Endothelial cell of umbilical vein (primary cell): ENCODE data around the gene KCNK1. TPM values are rescaled to one million over a fixed set of nuclear protein-coding genes. Genes with fewer than 3 reads are reported as not detected.

Experiments used
- BruUV-seq: library from RNA; stranded (reverse); fragments of 400-500 nt; replicated peaks from 2 replicates; lab custom pipeline; 2021; lab: Mats Ljungman, UMichigan
- CTCF ChIA-PET: fragments of 300-600, 350-600 bp; sonication (Branson Sonifier 250); formaldehyde crosslinking; loops from one replicate; lab custom pipeline; 2021; ENCODE audit warnings: antibody characterized with exemption, inconsistent platforms; lab: Charles Lee
- POLR2A ChIA-PET: fragments of 300-600, 350-600 bp; sonication (Branson Sonifier 250); formaldehyde crosslinking; loops from one replicate; lab custom pipeline; 2021; ENCODE audit warnings: antibody characterized with exemption, inconsistent platforms; lab: Charles Lee
- DNase-seq: peaks from one replicate; pipeline ENCODE4 v3.0.0-alpha.2; 2011; ENCODE audit warnings: low read depth, low spot score
- FAIRE-seq: peaks from 2 replicates; lab custom pipeline; 2011; peaks lifted over from hg19 to GRCh38; lab: Jason Lieb, UNC
- H2AFZ ChIP-seq: 2 replicates; pipeline ENCODE4 v1.6.0; 2012; ENCODE audit warnings: low read depth, low read length, control low read depth, inconsistent platforms
- H3K27ac ChIP-seq: 2 replicates; pipeline ENCODE4 v1.5.1; 2011; ENCODE audit warnings: low read depth, mild to moderate bottlenecking, control low read depth, low read length, moderate library complexity; ENCODE audit not compliant: insufficient read depth
- H3K27me3 ChIP-seq, 2 experiments: 2 replicates each; pipeline versions ENCODE4 v1.6.0 to v1.6.1; 2011; ENCODE audit warnings: low read length in 2 of 2, mixed read lengths in 1 of 2; ENCODE audit not compliant: control insufficient read depth in 2 of 2, insufficient read depth in 2 of 2
- H3K36me3 ChIP-seq, 2 experiments: 2 replicates in 1 of 2; 3 replicates in 1 of 2; pipeline ENCODE4 v1.5.1; 2011; ENCODE audit warnings: low read length in 2 of 2, mild to moderate bottlenecking in 1 of 2, moderate library complexity in 1 of 2; ENCODE audit not compliant: control insufficient read depth in 2 of 2, insufficient read depth in 2 of 2; ENCODE audit errors: extremely low read depth in 1 of 2
- H3K4me1 ChIP-seq: 3 replicates; pipeline ENCODE4 v1.5.1; 2011; ENCODE audit warnings: mild to moderate bottlenecking, low read length; ENCODE audit not compliant: control insufficient read depth, insufficient read depth; ENCODE audit errors: extremely low read depth
- H3K4me2 ChIP-seq: 2 replicates; pipeline ENCODE4 v1.6.1; 2011; ENCODE audit warnings: low read length, control low read depth, mixed read lengths; ENCODE audit not compliant: insufficient read depth
- H3K4me3 ChIP-seq, 3 experiments: fragments of 200-600 bp in 1 of 3; sonication (generic), shearing (Covaris generic) in 1 of 3; replicated peaks in 1 of 3; 2 replicates each; pipeline ENCODE4 v1.5.1; 2011 to 2016; ENCODE audit warnings: control low read depth in 3 of 3, low read length in 3 of 3, mild to moderate bottlenecking in 2 of 3, inconsistent platforms in 1 of 3, low read depth in 1 of 3, moderate library complexity in 1 of 3; ENCODE audit not compliant: insufficient read depth in 1 of 3
- H3K79me2 ChIP-seq: 2 replicates; pipeline ENCODE4 v1.6.0; 2012; ENCODE audit warnings: low read length, inconsistent platforms; ENCODE audit not compliant: control insufficient read depth, insufficient read depth
- H3K9ac ChIP-seq: replicated peaks from 2 replicates; pipeline ENCODE3; 2011; ENCODE audit warnings: low read length, control low read depth; ENCODE audit not compliant: insufficient read depth; ENCODE audit errors: extremely low read depth
- H3K9me1 ChIP-seq: replicated peaks from 3 replicates; pipeline ENCODE4 v1.6.0; 2011; ENCODE audit warnings: mild to moderate bottlenecking, low read length; ENCODE audit not compliant: control insufficient read depth, insufficient read depth; ENCODE audit errors: extremely low read depth
- H3K9me3 ChIP-seq: replicated peaks from 2 replicates; pipeline ENCODE4 v1.5.1; 2012; ENCODE audit warnings: low read length, inconsistent platforms; ENCODE audit not compliant: control insufficient read depth, insufficient read depth
- H4K20me1 ChIP-seq: replicated peaks from 2 replicates; pipeline ENCODE3; 2011; ENCODE audit warnings: mild to moderate bottlenecking, low read length; ENCODE audit not compliant: control insufficient read depth, insufficient read depth; ENCODE audit errors: extremely low read depth
- CTCF ChIP-seq, 2 donors: IDR thresholded peaks; 1 replicate in 1 of 2; 2 replicates in 1 of 2; pipeline ENCODE4 v1.5.1; 2011; ENCODE audit warnings: low read length in 2 of 2, mild to moderate bottlenecking in 2 of 2, moderate library complexity in 2 of 2, control low read depth in 1 of 2, inconsistent platforms in 1 of 2, low read depth in 1 of 2; ENCODE audit not compliant: insufficient read depth in 1 of 2; ENCODE audit errors: extremely low read depth in 1 of 2
- EZH2 ChIP-seq: IDR thresholded peaks from 2 replicates; pipeline ENCODE4 v1.6.1; 2012; ENCODE audit warnings: borderline replicate concordance, low read depth, mild to moderate bottlenecking, moderate library complexity, low read length, inconsistent platforms; ENCODE audit not compliant: severe bottlenecking
- FOS ChIP-seq: IDR thresholded peaks from 2 replicates; pipeline ENCODE4 v1.6.1; 2011; ENCODE audit warnings: mild to moderate bottlenecking, low read length, moderate library complexity, borderline replicate concordance; ENCODE audit not compliant: insufficient read depth
- GATA2 ChIP-seq: IDR thresholded peaks from 2 replicates; pipeline ENCODE4 v1.7.0; 2011; ENCODE audit warnings: low read depth, mild to moderate bottlenecking, moderate library complexity, mixed read lengths, low read length; ENCODE audit not compliant: insufficient read length, insufficient read depth
- JUN ChIP-seq: IDR thresholded peaks from 2 replicates; pipeline ENCODE4 v1.6.1; 2011; ENCODE audit warnings: borderline replicate concordance, low read depth; ENCODE audit not compliant: insufficient read length, insufficient read depth
- MAX ChIP-seq: IDR thresholded peaks from 2 replicates; pipeline ENCODE4 v1.6.1; 2011; ENCODE audit not compliant: insufficient read depth, insufficient read length
- MYC ChIP-seq: IDR thresholded peaks from one replicate; pipeline ENCODE4 v1.6.1; 2011; ENCODE audit warnings: mild to moderate bottlenecking, low read depth, low read length
- POLR2A ChIP-seq: IDR thresholded peaks from 2 replicates; pipeline ENCODE4 v1.6.1; 2012; ENCODE audit warnings: low read depth, mild to moderate bottlenecking, control low read depth, low read length
- POLR2AphosphoS5 ChIP-seq: IDR thresholded peaks from 2 replicates; pipeline ENCODE4 v1.6.1; 2012; ENCODE audit warnings: low read depth, mild to moderate bottlenecking, control low read depth, low read length, moderate library complexity; ENCODE audit not compliant: insufficient read depth
- dilution Hi-C: fragments of 300-500 bp; cut with MboI; formaldehyde crosslinking; loops from one replicate; pipeline ENCODE4 v1.15.0; 2019; ENCODE audit warnings: low sequenced_read_pairs; ENCODE audit not compliant: extremely low pct_ligation_motif_present
- intact Hi-C: fragments of 100-400 bp; cut with micrococcal nuclease; formaldehyde crosslinking; loops from one replicate; pipeline ENCODE4 v1.10.0; 2022
- polyA plus RNA-seq, 4 experiments: library from polyadenylated mRNA; depleted of rRNA in 3 of 4; stranded (reverse) in 3 of 4; unstranded in 1 of 4; fragments of >200 nt; gene quantifications; 2 replicates each; pipeline versions ENCODE4 v1.2.1 to v1.2.3, GENCODE V29; 2011 to 2012; ENCODE audit warnings: missing spikeins in 1 of 4
- total RNA-seq: library from RNA; stranded (reverse); gene quantifications from 2 replicates; pipeline ENCODE4 v1.2.3, GENCODE V29; 2021

The KCNK1 gene
- total and polyA plus RNA-seq, 2 donors (not counting 3 experiments of a cell fraction or from before 2014, with no cell fraction given): 0.83 to 2.8 TPM

GRCh38 chr1:233675446-233675845, 61.5 kb downstream of the KCNK1 start:
- FAIRE-seq: no peak
- H3K9me1 ChIP-seq: no peaks in the 10 kb centered on the region
- ChIA-PET POLR2A (no interaction called here), CTCF (no interaction called here)
- intact Hi-C loops: no loop called here
- no peak for DNase-seq
- no peak overlapping the region for H3K4me2 ChIP-seq
- H3K36me3 ChIP-seq: no peaks in the 10 kb centered on the region
- no peaks in the 10 kb centered on the region for H3K27me3 ChIP-seq
- H3K27ac ChIP-seq: no peak overlapping the region
- H4K20me1 ChIP-seq: no peaks in the 10 kb centered on the region
- TF ChIP-seq FOS (no peak), POLR2AphosphoS5 (no peak), MYC (no peak), GATA2 (no peak), CTCF (IDR thresholded peaks at IDR 0.05; ENCODE audit: extremely low read depth in 1 of 2, insufficient read depth in 1 of 2, low read depth in 1 of 2, low read length in 2 of 2) (no peak), MAX (no peak), EZH2 (no peak), POLR2A (no peak), JUN (no peak)
- BruUV-seq: no TSS peak
- dilution Hi-C loops: no loop called here
- H2AFZ ChIP-seq: no peak overlapping the region
- no peak overlapping the region for H3K9ac ChIP-seq
- no peaks in the 10 kb centered on the region for H3K79me2 ChIP-seq
- no peaks in the 10 kb centered on the region for H3K9me3 ChIP-seq
- H3K4me1 ChIP-seq: no peaks in the 10 kb centered on the region
- no peak overlapping the region for H3K4me3 ChIP-seq
